Vagina (tissue), 2 donors: ENCODE data around the gene P2RY1.

Experiments used
- CTCF ChIP-seq, 3 experiments: fragments of 450-650 bp in 2 of 3; fragments of 200-600 bp in 1 of 3; sonication (generic) in 1 of 3; IDR thresholded peaks; one replicate each; pipeline ENCODE4 v1.5.1; 2017 to 2019; ENCODE audit warnings: antibody characterized with exemption in 3 of 3, mild to moderate bottlenecking in 2 of 3, moderate library complexity in 2 of 3
- POLR2A ChIP-seq, 2 donors: fragments of 450-650 bp; IDR thresholded peaks; one replicate each; pipeline ENCODE4 v1.6.1; 2017; ENCODE audit warnings: antibody characterized with exemption in 2 of 2, mild to moderate bottlenecking in 2 of 2, moderate library complexity in 2 of 2
- POLR2AphosphoS5 ChIP-seq, 2 donors: sonication (generic); formaldehyde crosslinking; IDR thresholded peaks; one replicate each; pipeline ENCODE4 v1.9.0; 2017; ENCODE audit warnings: antibody characterized with exemption in 2 of 2, mild to moderate bottlenecking in 2 of 2, low read depth in 1 of 2; ENCODE audit not compliant: insufficient read depth in 1 of 2

GRCh38 chr3:152879790-152880174 lies 44.9 kb downstream of the P2RY1 start:
- TF ChIP-seq POLR2A (IDR thresholded peaks at IDR 0.05) (no peak), CTCF (IDR thresholded peaks at IDR 0.05) (no peak), POLR2AphosphoS5 (IDR thresholded peaks at IDR 0.05; ENCODE audit: insufficient read depth in 1 of 2, low read depth in 1 of 2) (no peak)
